Heart left ventricle (tissue), 13 donors: ENCODE measurements around the gene CAPN10.

ENCODE experiments used
- CTCF ChIP-seq, 12 donors: fragments of 200-600 bp; sonication (generic) in 4 of 12; IDR thresholded peaks; one replicate each; pipeline versions ENCODE4 v1.5.0 to v1.8.0; 2018 to 2022; ENCODE audit warnings: antibody characterized with exemption in 12 of 12, mild to moderate bottlenecking in 5 of 12
- POLR2A ChIP-seq, 2 donors: fragments of 450-650 bp; IDR thresholded peaks; one replicate each; pipeline ENCODE4 v1.6.1; 2017; ENCODE audit warnings: antibody characterized with exemption in 2 of 2, mild to moderate bottlenecking in 2 of 2, moderate library complexity in 2 of 2
- donor health status: ischemic (EF 13 %, LVEDD 7.1; RV severe dilation, severe dysfunction).
- donor health status: DM: no; HTN: yes; CAD: no.
- donor health status: DM: no; HTN: no; CAD: no.
- donor health status: ischemic (EF 25% LVEDD 6.9; RV normal size, moderate dysfunction).
- donor health status: ischemic (EF 25% LVEDD 5.7; RV mildly dilated, moderate dysfunction).
- donor health status: ischemic (EF 35%, LVEDD 5.7; RV mildly dilated, moderate dysfunction).
- donor health status: nonischemic (EF 11% LVEDD 7.7; RV severe dilation, severe dysfunction).
- donor health status: DM: yes; HTN: yes; CAD: no.
- donor health status: PGD.
- donor health status: ischemic (EF 29% LVEDD 5.4; RV normal size, mild dysfunction).
- donor health status: nonischemic (EF 23%, LVEDD 6.1; RV moderate dilation, normal function).

GRCh38 chr2:240627736-240628506 is 41.4 kb downstream of the CAPN10 start:
- TF ChIP-seq CTCF (IDR thresholded peaks at IDR 0.05) (no peak), POLR2A (IDR thresholded peaks at IDR 0.05) (no peak)
